GM19193 (cell line): Measurements from ENCODE around the gene PEX3.

Experiments
- POLR2A ChIP-seq: IDR thresholded peaks from 4 replicates; pipeline ENCODE4 v1.6.1; 2011; ENCODE audit not compliant: insufficient read depth, insufficient read length; ENCODE audit errors: extremely low read depth

Gene PEX3

GRCh38 chr6:143478479-143479062 lies 28.0 kb downstream of the PEX3 start:
- TF ChIP-seq POLR2A, result no peak

GRCh38 chr6:143482593-143482992 lies 32.0 kb downstream of the PEX3 start:
- TF ChIP-seq POLR2A, result no peak

DNA sequence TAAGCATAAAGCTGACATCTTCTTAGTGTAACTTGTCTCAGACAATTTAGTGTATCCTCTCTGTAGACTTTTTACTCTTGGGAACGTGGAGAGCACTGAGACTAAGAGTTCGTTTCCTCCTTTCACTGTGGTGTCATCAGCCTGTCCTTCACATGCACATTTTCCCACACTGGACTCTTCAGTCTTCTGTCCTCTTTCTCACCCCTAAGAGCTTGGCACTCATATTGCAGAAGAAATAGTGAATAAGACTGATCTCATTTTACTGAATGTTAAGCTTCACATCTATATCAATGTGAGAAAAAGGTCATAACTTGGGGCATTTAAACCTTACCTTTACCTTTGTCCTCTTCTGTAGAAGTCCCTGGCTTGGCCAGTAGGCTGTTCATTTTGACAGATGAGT lies 35.4 kb downstream of the PEX3 start:
- no peak for TF ChIP-seq POLR2A

DNA sequence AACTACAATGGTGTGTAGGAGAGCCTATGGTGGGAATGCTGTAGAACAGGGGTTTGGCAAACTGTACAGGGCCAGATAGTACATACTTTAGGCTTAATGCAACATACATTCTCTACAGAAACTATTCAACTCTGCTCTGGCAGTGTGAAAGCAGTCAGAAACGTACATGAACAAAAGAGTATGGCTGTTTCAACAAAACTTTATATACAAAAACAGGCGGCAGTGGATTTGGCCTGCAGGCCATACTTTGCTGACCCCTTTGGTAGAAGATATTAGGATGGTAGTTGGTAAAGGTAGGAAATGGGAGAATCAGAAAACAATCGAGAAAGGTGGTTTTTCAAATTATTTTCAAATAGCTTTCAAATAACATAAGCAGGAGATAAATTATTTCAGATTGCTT lies 36.1 kb downstream of the PEX3 start:
- TF ChIP-seq POLR2A, result no peak

DNA sequence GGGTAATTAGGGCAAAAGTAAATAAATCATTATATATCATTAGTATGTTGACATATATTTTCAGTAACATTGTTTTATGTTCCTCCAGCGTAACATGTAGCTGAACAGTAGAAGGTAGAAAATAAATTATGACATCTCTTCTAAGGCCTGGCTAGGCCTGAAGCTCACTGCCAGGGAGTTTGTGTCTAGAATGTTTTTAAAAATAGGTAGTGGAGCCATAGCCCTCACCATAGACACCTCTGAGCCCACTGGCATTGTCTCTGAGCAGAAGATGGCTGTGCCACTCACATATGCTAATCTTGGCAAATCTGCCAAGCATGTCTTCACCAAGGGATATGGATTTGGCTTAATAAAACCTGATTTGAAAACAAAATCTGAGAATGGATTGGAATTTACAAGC lies 39.6 kb downstream of the PEX3 start:
- TF ChIP-seq POLR2A, result no peak

- no peak for TF ChIP-seq POLR2A
Observed at GRCh38 chr6:143490775-143491174, 40.2 kb downstream of the PEX3 start.

GRCh38 chr6:143496974-143497373 lies 46.4 kb downstream of the PEX3 start:
- TF ChIP-seq POLR2A, result no peak

DNA sequence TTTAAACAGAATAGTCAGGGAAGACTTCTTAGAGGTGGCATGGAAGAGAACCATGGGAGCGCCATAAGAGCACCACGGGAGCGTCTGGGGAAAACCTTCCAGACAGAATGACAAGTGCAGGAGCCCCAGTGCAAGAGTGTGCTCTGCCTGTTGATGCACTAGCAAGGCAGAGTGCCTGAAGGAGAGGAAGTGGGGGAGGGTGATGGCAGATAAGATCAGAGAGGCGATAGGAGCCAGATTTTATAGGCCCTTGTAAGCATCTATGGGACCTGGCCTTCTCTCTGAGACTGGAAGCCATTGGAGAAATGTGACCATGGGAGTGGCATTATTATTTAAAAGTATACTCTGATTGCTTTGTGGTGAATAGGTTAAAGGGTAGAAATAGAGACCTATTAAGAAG lies 47.8 kb downstream of the PEX3 start:
- no peak for TF ChIP-seq POLR2A

- no peak for TF ChIP-seq POLR2A
Observed at GRCh38 chr6:143501851-143502250, 51.2 kb downstream of the PEX3 start.

DNA sequence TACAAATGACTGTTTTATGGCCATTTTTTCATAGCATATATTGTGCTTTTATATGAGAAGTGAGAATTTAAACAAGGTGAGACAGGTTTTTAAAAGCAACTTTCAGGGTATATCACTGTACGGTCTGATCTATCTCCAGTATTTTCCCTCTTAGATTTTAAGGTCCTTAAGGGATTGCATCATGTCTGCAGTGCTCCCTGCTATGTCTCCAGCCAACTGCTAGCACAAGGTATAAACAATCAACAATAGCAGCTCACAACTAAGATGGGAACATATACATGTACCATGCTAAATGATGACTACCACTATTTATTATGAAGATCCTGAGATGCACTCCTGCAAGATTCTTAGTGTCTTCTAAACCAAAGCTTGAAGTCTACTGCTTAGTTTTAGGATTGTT lies 53.8 kb downstream of the PEX3 start:
- TF ChIP-seq POLR2A, result no peak

GRCh38 chr6:143505111-143505510 lies 54.5 kb downstream of the PEX3 start:
- TF ChIP-seq POLR2A, result no peak

DNA sequence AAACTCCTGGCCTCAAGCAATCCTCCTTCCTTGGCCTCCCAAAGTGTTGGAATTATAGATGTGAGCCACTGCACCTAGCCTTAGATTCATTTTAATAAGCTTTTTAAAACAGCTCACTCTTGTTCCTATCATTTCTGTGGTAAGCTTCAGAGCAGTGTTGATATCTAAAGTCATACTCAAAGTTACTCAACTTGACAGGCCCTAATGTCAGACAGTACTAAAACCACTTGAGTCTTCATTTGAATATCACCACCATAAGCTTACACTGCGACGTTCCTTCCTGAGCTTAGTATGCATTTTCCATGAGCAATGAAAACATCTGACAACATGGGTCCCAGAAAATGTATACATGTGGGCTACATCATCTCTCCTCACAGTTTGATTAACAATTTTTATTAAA lies 54.9 kb downstream of the PEX3 start:
- TF ChIP-seq POLR2A, result no peak

- no peak for TF ChIP-seq POLR2A
Observed at GRCh38 chr6:143506199-143506598, 55.6 kb downstream of the PEX3 start.

- TF ChIP-seq POLR2A, result no peak
Observed at GRCh38 chr6:143506620-143507019, 56.0 kb downstream of the PEX3 start.

- TF ChIP-seq POLR2A, result no peak
Observed at GRCh38 chr6:143507358-143508145, 56.9 kb downstream of the PEX3 start.
